K562 (cell line): ENCODE results near the gene LEO1. TPM values are rescaled to one million over a fixed set of nuclear protein-coding genes. Genes with fewer than 3 reads are reported as not detected.

Experiments
- BRCA1 ChIP-seq, 2 experiments: fragments of 450-650 bp in 1 of 2; sonication (generic) in 1 of 2; formaldehyde crosslinking in 1 of 2; IDR thresholded peaks; 2 replicates each; pipeline versions ENCODE4 v1.5.0 to v1.6.1; 2017 to 2020; ENCODE audit warnings: mild to moderate bottlenecking in 1 of 2, missing genetic modification reagents in 1 of 2
- CHAMP1 ChIP-seq: fragments of 450-650 bp; IDR thresholded peaks from 2 replicates; pipeline ENCODE4 v1.6.1; 2016; ENCODE audit warnings: mild to moderate bottlenecking
- E2F8 ChIP-seq: fragments of 450-650 bp; IDR thresholded peaks from 2 replicates; pipeline ENCODE4 v1.7.1; 2018; ENCODE audit warnings: mild to moderate bottlenecking, low read depth; ENCODE audit not compliant: partially characterized antibody
- ELK1 ChIP-seq: sonication (generic); formaldehyde crosslinking; IDR thresholded peaks from 2 replicates; pipeline ENCODE4 v1.8.1; 2022; ENCODE audit warnings: missing genetic modification reagents
- EP400 ChIP-seq: fragments of 450-650 bp; IDR thresholded peaks from 2 replicates; pipeline ENCODE4 v1.6.1; 2017; ENCODE audit warnings: antibody characterized with exemption, mild to moderate bottlenecking, moderate library complexity
- HCFC1 ChIP-seq: IDR thresholded peaks from 2 replicates; pipeline ENCODE4 v1.6.1; 2012; ENCODE audit warnings: low read depth, low read length, improper control_type of control experiment
- HNRNPK ChIP-seq: fragments of 200-400 bp; formaldehyde crosslinking; IDR thresholded peaks from one replicate; pipeline ENCODE4 v1.6.1; 2018; ENCODE audit warnings: mild to moderate bottlenecking, low read depth, low read length; ENCODE audit not compliant: poor library complexity, severe bottlenecking
- HSF4 ChIP-seq: fragments of 250-450 bp; sonication (Bioruptor Pico); IDR thresholded peaks from 2 replicates; pipeline ENCODE4 v2.1.2; 2022; ENCODE audit warnings: mild to moderate bottlenecking, moderate library complexity, borderline replicate concordance
- KHSRP ChIP-seq: fragments of 450-650 bp; IDR thresholded peaks from 2 replicates; pipeline ENCODE4 v1.6.1; 2017
- PHF20 ChIP-seq: fragments of 450-650 bp; IDR thresholded peaks from 2 replicates; pipeline ENCODE4 v1.6.1; 2018; ENCODE audit not compliant: partially characterized antibody
- POLR2B ChIP-seq: fragments of 450-650 bp; IDR thresholded peaks from 2 replicates; pipeline ENCODE4 v1.6.1; 2018; ENCODE audit warnings: low read depth; ENCODE audit not compliant: partially characterized antibody
- RAD51 ChIP-seq: fragments of 450-650 bp; IDR thresholded peaks from 2 replicates; pipeline ENCODE4 v1.7.1; 2016; ENCODE audit warnings: low read depth, mild to moderate bottlenecking, borderline replicate concordance
- SRSF9 ChIP-seq: fragments of 200-400 bp; formaldehyde crosslinking; IDR thresholded peaks from 2 replicates; pipeline ENCODE4 v1.6.1; 2017; ENCODE audit warnings: low read depth, low read length, borderline replicate concordance
- TEAD1 ChIP-seq, 2 experiments: fragments of 450-650 bp in 1 of 2; sonication (generic) in 1 of 2; formaldehyde crosslinking; IDR thresholded peaks; 2 replicates each; pipeline versions ENCODE4 v1.4.0 to v1.8.0; 2020 to 2022; ENCODE audit warnings: mild to moderate bottlenecking in 2 of 2, missing genetic modification reagents in 1 of 2
- THRB ChIP-seq: fragments of 450-650 bp; formaldehyde crosslinking; conservative IDR thresholded peaks from 2 replicates; pipeline ENCODE4 v1.4.0; 2022; ENCODE audit warnings: mild to moderate bottlenecking, missing genetic modification characterization
- TRIM24 ChIP-seq, 2 experiments: fragments of 450-650 bp; IDR thresholded peaks; 2 replicates each; pipeline ENCODE4 v1.6.1; 2016
- TSC22D4 ChIP-seq: fragments of 450-650 bp; IDR thresholded peaks from 2 replicates; pipeline ENCODE4 v1.6.1; 2016; ENCODE audit warnings: missing genetic modification characterization, missing biosample characterization, control low read depth
- ZNF79 ChIP-seq: fragments of 250-450 bp; sonication (Bioruptor Pico); IDR thresholded peaks from 2 replicates; pipeline ENCODE4 v1.4.0; 2020; ENCODE audit warnings: low read depth, mild to moderate bottlenecking, moderate library complexity
- polyA plus RNA-seq, 8 experiments: library from polyadenylated mRNA; depleted of rRNA in 4 of 8; stranded (reverse) in 5 of 8; unstranded in 3 of 8; fragments of >200 nt; fragmentation: Nextera tagmentation in 2 of 8; fragmentation: Illumina TruSeq in 1 of 8; extraction: Ambion mirVana in 2 of 8; extraction: Trizol in 1 of 8; gene quantifications; 2 replicates each; pipeline versions ENCODE4 v1.2.1 to v1.2.3, GENCODE V29; 2011 to 2014; ENCODE audit warnings: inconsistent platforms in 1 of 8, missing spikeins in 1 of 8
- total RNA-seq, 7 experiments: library from RNA; depleted of rRNA in 6 of 7; stranded (reverse); fragments of >200 nt in 6 of 7; fragmentation: Illumina TruSeq in 2 of 7; extraction: Trizol in 2 of 7; gene quantifications; 2 replicates each; pipeline versions ENCODE4 v1.2.1 to v1.2.3, GENCODE V29; 2011 to 2021; ENCODE audit warnings: low replicate concordance in 1 of 7

Gene LEO1
- total and polyA plus RNA-seq, 9 of the 15 experiments (the other 6 are each of a cell fraction or from before 2014, with no cell fraction given), result 8.4 to 48.3 (median 37.9) TPM

GRCh38 chr15:52013151-52013791, 41.7 kb upstream of the LEO1 start (continued):
- TF ChIP-seq CHAMP1, result no peak
- TF ChIP-seq TEAD1 (CRISPR knock-in tag; IDR thresholded peaks at IDR 0.05), result no peak
- no peak for TF ChIP-seq KHSRP
- no peak for TF ChIP-seq BRCA1 (IDR thresholded peaks at IDR 0.05)
- TF ChIP-seq BRCA1 (CRISPR knock-in tag; IDR thresholded peaks at IDR 0.05), result no peak
- TF ChIP-seq ZNF79 (CRISPR knock-in tag), result no peak
- TF ChIP-seq HNRNPK, result no peak
- no peak for TF ChIP-seq E2F8
- no peak for TF ChIP-seq SRSF9
- no peak for TF ChIP-seq TSC22D4
- TF ChIP-seq PHF20, result no peak
- TF ChIP-seq HSF4 (CRISPR knock-in tag), result no peak
- TF ChIP-seq POLR2B, result no peak
- TF ChIP-seq THRB (CRISPR knock-in tag), result no peak
- no peak for TF ChIP-seq RAD51
- TF ChIP-seq ELK1 (CRISPR knock-in tag), result no peak
- 0 out of 4 replicates have a peak, but pooled peaks have one; percentile 23 to 27 for TF ChIP-seq TRIM24 (IDR thresholded peaks at IDR 0.05)
- TF ChIP-seq EP400, result peak; percentile 26; the same call in 1 of the 2 replicates
- TF ChIP-seq HCFC1, result no peak
